Measurements from ENCODE around the gene IFT57.

GRCh38 chr3:108185536-108185935 is 36.7 kb downstream of the IFT57 start:
- TF ChIP-seq, protein P1, sequence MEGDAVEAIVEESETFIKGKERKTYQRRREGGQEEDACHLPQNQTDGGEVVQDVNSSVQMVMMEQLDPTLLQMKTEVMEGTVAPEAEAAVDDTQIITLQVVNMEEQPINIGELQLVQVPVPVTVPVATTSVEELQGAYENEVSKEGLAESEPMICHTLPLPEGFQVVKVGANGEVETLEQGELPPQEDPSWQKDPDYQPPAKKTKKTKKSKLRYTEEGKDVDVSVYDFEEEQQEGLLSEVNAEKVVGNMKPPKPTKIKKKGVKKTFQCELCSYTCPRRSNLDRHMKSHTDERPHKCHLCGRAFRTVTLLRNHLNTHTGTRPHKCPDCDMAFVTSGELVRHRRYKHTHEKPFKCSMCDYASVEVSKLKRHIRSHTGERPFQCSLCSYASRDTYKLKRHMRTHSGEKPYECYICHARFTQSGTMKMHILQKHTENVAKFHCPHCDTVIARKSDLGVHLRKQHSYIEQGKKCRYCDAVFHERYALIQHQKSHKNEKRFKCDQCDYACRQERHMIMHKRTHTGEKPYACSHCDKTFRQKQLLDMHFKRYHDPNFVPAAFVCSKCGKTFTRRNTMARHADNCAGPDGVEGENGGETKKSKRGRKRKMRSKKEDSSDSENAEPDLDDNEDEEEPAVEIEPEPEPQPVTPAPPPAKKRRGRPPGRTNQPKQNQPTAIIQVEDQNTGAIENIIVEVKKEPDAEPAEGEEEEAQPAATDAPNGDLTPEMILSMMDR (IDR thresholded peaks at IDR 0.05; ENCODE audit: control extremely low read depth in 1 of 3, insufficient read depth in 1 of 3, low read depth in 1 of 3, low read length in 3 of 3), result no peak
- no peak for TF ChIP-seq ZNF274 (IDR thresholded peaks at IDR 0.05; ENCODE audit: borderline replicate concordance, extremely low read depth, low read length)
